Stomach (tissue), 9 donors: ENCODE results near the gene TMEM255B. TPM values are rescaled to one million over a fixed set of nuclear protein-coding genes. Genes with fewer than 3 reads are reported as not detected.

Experiments used
- DNase-seq, 2 donors: peaks; one replicate each; pipeline versions ENCODE4 v3.0.0 to v3.0.0-alpha.2; 2013 to 2019
- H3K27ac ChIP-seq, 5 donors: fragments of 200-600 bp in 4 of 5; sonication (generic) in 4 of 5; one replicate each; pipeline ENCODE4 v1.5.1; 2013 to 2019; ENCODE audit warnings: mild to moderate bottlenecking in 1 of 5, moderate library complexity in 1 of 5
- H3K27me3 ChIP-seq, 3 donors: fragments of 200-600 bp; sonication (generic); one replicate each; pipeline ENCODE4 v1.5.1; 2017 to 2019; ENCODE audit warnings: mixed run types in 1 of 3
- H3K36me3 ChIP-seq, 4 donors: fragments of 200-600 bp; sonication (generic); 1 replicate in 3 of 4; 2 replicates in 1 of 4; pipeline ENCODE4 v1.5.1; 2016 to 2019
- H3K4me1 ChIP-seq, 4 donors: fragments of 200-600 bp; sonication (generic); one replicate each; pipeline ENCODE4 v1.5.1; 2016 to 2019
- H3K4me3 ChIP-seq, 4 donors: fragments of 200-600 bp; sonication (generic) in 3 of 4; one replicate each; pipeline ENCODE4 v1.5.1; 2016 to 2019; ENCODE audit warnings: mild to moderate bottlenecking in 1 of 4
- H3K9me3 ChIP-seq, 4 donors: fragments of 200-600 bp; sonication (generic); one replicate each; pipeline ENCODE4 v1.5.1; 2016 to 2019
- EP300 ChIP-seq: sonication (generic); formaldehyde crosslinking; IDR thresholded peaks from one replicate; pipeline ENCODE4 v1.6.1; 2017; ENCODE audit warnings: antibody characterized with exemption
- POLR2A ChIP-seq, 4 donors: fragments of 450-650 bp; IDR thresholded peaks; one replicate each; pipeline ENCODE4 v1.6.1; 2016; ENCODE audit warnings: antibody characterized with exemption in 4 of 4, control low read depth in 2 of 4, mild to moderate bottlenecking in 1 of 4, moderate library complexity in 1 of 4
- POLR2AphosphoS5 ChIP-seq, 3 donors: sonication (generic); formaldehyde crosslinking; IDR thresholded peaks; one replicate each; pipeline ENCODE4 v1.6.1; 2016; ENCODE audit warnings: antibody characterized with exemption in 3 of 3
- WGBS, 5 donors: extraction: QIAGEN DNeasy Blood & Tissue Kit in 3 of 5; methylation state at CpG; one replicate each; pipeline versions ENCODE4 v1.1.5 to v1.1.7; 2013 to 2018; 5-methylcytosine and 5-hydroxymethylcytosine counted together
- intact Hi-C: fragments of 100-400 bp; cut with DNase I; formaldehyde crosslinking; loops from one replicate; pipeline ENCODE4 v1.15.1; 2023; ENCODE audit warnings: low total_unique reads
- polyA plus RNA-seq, 3 donors: library from polyadenylated mRNA; stranded (reverse); fragments of 200-250 nt; gene quantifications; one replicate each; pipeline ENCODE4 v1.2.3, GENCODE V29; 2013
- total RNA-seq, 5 donors: library from RNA; depleted of rRNA; stranded (reverse); fragments of >200 nt; gene quantifications; one replicate each; pipeline versions ENCODE4 v1.1.0 to v1.2.3, GENCODE V29; 2014 to 2016
- TF ChIP-seq, protein P1 (sequence below), 7 experiments: fragments of 450-650 bp in 4 of 7; fragments of 200-600 bp in 3 of 7; sonication (generic) in 3 of 7; IDR thresholded peaks; one replicate each; pipeline ENCODE4 v1.5.1; 2016 to 2019; ENCODE audit warnings: antibody characterized with exemption in 7 of 7, control low read depth in 2 of 7, mild to moderate bottlenecking in 1 of 7
- donor health status: healthy with polysubstance abuse.
- donor health status: Bipolar disorder and iron deficiency.
- donor health status: healthy.

TMEM255B gene
- total and polyA plus RNA-seq, 8 donors = 1.3 to 7.9 (median 4.6) TPM; not detected in 1

DNA sequence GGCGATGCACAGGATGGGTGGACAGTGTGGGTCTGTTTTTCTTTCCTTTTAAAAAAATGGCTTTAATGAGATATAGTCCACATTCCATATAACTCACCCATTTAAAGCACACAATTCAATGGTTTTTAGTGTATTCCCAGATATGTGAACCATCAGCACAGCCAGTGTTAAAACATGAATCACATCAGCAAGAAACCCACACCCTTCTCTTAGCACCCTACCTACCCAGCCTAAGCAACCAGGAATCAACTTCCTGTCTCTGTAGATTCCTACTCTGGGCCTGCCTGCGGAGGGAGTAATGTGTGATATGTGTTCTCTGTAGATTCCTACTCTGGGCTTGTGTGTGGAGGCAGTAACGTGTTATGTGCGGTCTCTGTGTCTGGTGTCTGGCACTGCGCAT is 11.9 kb downstream of the TMEM255B start:
- Histone ChIP-seq H3K9me3 (peaks cover 0 to 9% (median 7%) of the 10 kb centered on the region in 4 donors), H3K36me3 (no peaks in the 10 kb centered on the region), H3K4me3 (no peak overlapping the region), H3K27me3 (peaks cover 0 to 14% (median 2%) of the 10 kb centered on the region in 3 donors), H3K4me1 (no peaks in the 10 kb centered on the region), H3K27ac (no peak overlapping the region)
- WGBS, 5 donors = 91 to 95% (median 93%) methylated on average over 5 of the region's 5 CpGs
- intact Hi-C loops = no loop called here
- DNase-seq = no peak
- no peak for TF ChIP-seq EP300
- no peak for TF ChIP-seq POLR2AphosphoS5 (IDR thresholded peaks at IDR 0.05)
- TF ChIP-seq, protein P1, sequence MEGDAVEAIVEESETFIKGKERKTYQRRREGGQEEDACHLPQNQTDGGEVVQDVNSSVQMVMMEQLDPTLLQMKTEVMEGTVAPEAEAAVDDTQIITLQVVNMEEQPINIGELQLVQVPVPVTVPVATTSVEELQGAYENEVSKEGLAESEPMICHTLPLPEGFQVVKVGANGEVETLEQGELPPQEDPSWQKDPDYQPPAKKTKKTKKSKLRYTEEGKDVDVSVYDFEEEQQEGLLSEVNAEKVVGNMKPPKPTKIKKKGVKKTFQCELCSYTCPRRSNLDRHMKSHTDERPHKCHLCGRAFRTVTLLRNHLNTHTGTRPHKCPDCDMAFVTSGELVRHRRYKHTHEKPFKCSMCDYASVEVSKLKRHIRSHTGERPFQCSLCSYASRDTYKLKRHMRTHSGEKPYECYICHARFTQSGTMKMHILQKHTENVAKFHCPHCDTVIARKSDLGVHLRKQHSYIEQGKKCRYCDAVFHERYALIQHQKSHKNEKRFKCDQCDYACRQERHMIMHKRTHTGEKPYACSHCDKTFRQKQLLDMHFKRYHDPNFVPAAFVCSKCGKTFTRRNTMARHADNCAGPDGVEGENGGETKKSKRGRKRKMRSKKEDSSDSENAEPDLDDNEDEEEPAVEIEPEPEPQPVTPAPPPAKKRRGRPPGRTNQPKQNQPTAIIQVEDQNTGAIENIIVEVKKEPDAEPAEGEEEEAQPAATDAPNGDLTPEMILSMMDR (IDR thresholded peaks at IDR 0.05) = no peak
- TF ChIP-seq POLR2A (IDR thresholded peaks at IDR 0.05) = no peak

GRCh38 chr13:113771709-113772331 is 12.8 kb downstream of the TMEM255B start:
- no peak for DNase-seq
- 28 to 45% (median 32%) methylated on average over 4 of the region's 4 CpGs for WGBS, 5 donors
- intact Hi-C loops = no loop called here

GRCh38 chr13:113774177-113775107 is 15.4 kb downstream of the TMEM255B start:
- no peaks in the 10 kb centered on the region for H3K4me1 ChIP-seq
- peaks cover 0 to 43% (median 23%) of the 10 kb centered on the region in 3 donors for H3K27me3 ChIP-seq
- peaks cover 0 to 9% (median 7%) of the 10 kb centered on the region in 4 donors for H3K9me3 ChIP-seq
- WGBS, 5 donors = 68 to 82% (median 79%) methylated on average over 9 of the region's 9 CpGs
- DNase-seq = peak in 1 of 2 donors; percentile 15
- no peak overlapping the region for H3K4me3 ChIP-seq
- H3K27ac ChIP-seq = no peak overlapping the region
- intact Hi-C loops = no loop called here
- no peaks in the 10 kb centered on the region for H3K36me3 ChIP-seq
- peak in 1 of 3 donors; percentile 4 for TF ChIP-seq POLR2AphosphoS5 (IDR thresholded peaks at IDR 0.05)
- TF ChIP-seq, protein P1 (IDR thresholded peaks at IDR 0.05) = no peak

More at GRCh38 chr13:113771709-113772331, 12.8 kb downstream of the TMEM255B start:
- no peaks in the 10 kb centered on the region for H3K36me3 ChIP-seq
- no peak overlapping the region for H3K4me3 ChIP-seq
- peak overlapping the region in 1 of 5 donors; percentile 22 for H3K27ac ChIP-seq
- TF ChIP-seq EP300 (no peak), POLR2A (IDR thresholded peaks at IDR 0.05) (no peak), POLR2AphosphoS5 (IDR thresholded peaks at IDR 0.05) (no peak)
- TF ChIP-seq, protein P1 (IDR thresholded peaks at IDR 0.05) = no peak
- peaks cover 0 to 9% (median 7%) of the 10 kb centered on the region in 4 donors for H3K9me3 ChIP-seq
- peaks cover 0 to 18% (median 10%) of the 10 kb centered on the region in 3 donors for H3K27me3 ChIP-seq
- H3K4me1 ChIP-seq = no peaks in the 10 kb centered on the region

GRCh38 chr13:113775451-113776145 is 16.6 kb downstream of the TMEM255B start:
- Histone ChIP-seq H3K4me1 (no peaks in the 10 kb centered on the region), H3K9me3 (peaks cover 0 to 9% (median 7%) of the 10 kb centered on the region in 4 donors), H3K27ac (no peak overlapping the region), H3K36me3 (no peaks in the 10 kb centered on the region), H3K4me3 (no peak overlapping the region), H3K27me3 (peaks cover 0 to 43% (median 23%) of the 10 kb centered on the region in 3 donors)
- intact Hi-C loops = no loop called here
- TF ChIP-seq POLR2AphosphoS5 (IDR thresholded peaks at IDR 0.05) = no peak
- no peak for TF ChIP-seq POLR2A (IDR thresholded peaks at IDR 0.05)
- TF ChIP-seq, protein P1 (IDR thresholded peaks at IDR 0.05) = no peak
- no peak for TF ChIP-seq EP300
- peak in 1 of 2 donors; percentile 8 for DNase-seq
- 85 to 92% (median 89%) methylated on average over 12 to 28 of the region's 28 CpGs for WGBS, 5 donors
